SW480 (cell line): ENCODE data around the gene DNAH7.
"Not testable (repeated sequence)": the region's sequence is repeated elsewhere in the genome, so short reads cannot be mapped to it uniquely, and the experiment has no call there.

Experiments
- DNase-seq: peaks from one replicate; pipeline ENCODE4 v3.0.0-alpha.2; 2016; ENCODE audit warnings: low spot score

The DNAH7 gene

GRCh38 chr2:196068271-196069209, at the start of gene DNAH7:
Gene DNAH7 (minus strand): TSS chr2:196068837. CDS start chr2:196068711, 126 bp downstream.
- DNase-seq, result peak; percentile 75

DNA sequence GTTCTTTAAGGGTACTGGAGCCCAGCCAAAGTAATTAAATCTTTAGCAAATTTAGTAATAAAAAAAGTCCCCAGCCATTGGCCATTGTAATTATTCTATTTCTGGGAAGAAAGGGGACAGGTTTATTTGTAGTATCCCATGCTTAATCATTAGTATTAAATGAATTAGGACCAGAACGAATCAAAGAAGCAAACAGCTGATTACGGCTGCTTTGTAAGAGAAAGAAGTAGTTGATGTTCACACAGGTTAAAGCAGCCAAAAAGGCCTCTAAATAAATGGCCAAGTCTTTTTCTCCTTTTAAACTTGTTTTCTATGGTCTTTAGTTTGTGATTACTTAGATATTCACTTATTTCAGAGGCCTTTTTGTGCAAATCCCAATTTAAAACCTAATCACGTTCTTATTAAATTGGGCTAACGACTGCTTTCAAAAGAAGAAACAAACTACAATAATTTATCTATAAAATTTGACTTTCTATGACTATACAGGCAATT, 48.6 kb upstream of the DNAH7 start:
- no peak for DNase-seq

DNA sequence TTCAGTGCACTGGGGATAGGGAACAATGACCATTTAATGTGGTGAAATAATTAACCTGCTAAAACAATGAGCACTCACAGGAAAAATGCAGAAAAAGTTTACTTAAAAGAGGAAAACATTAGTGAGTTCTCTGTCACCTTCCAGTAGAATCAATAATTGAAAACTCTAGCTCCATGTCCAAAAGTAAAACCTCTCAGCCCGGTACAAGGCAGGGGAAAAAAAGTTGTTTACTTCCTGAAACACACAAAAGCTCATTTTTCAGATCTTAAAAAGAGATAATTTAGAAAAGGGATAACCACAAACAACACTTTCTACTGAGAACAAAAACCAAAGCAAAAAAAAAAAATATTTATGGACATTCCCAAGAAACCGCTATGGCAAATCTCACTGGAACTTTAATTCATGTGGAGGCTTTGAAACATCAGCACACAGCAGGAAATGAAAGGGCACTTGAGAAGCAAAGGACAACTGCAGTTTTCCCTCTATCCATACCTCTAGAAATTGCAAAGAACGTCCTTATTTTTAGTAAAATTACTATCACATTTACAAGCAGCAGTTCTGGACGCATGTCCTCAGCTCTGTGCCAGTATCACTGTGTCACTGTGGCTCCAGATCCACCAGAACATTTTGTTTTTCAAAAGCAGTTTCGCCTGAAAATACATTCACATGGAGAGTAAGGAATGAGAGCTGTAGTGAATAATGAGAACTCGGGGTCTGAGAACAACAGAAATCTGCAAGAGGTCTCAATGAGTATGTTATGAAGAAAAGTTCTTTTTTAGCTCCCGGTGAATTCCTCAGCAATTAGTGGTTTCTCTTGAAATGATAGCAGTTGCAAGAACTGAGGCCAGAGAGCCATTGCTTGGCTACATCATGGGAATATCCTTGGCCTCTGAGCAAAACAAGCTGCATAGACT, 44.7 kb upstream of the DNAH7 start:
- DNase-seq, result peak; percentile 38

- peak; percentile 17 for DNase-seq
Measured at GRCh38 chr2:196112418-196113034, 43.9 kb upstream of the DNAH7 start.

- DNase-seq, result no peak
Measured at GRCh38 chr2:196108604-196109003, 40.0 kb upstream of the DNAH7 start.

GRCh38 chr2:196105951-196106350, 37.3 kb upstream of the DNAH7 start:
- DNase-seq, result no peak

GRCh38 chr2:196104066-196104465, 35.4 kb upstream of the DNAH7 start:
- DNase-seq, result no peak

DNA sequence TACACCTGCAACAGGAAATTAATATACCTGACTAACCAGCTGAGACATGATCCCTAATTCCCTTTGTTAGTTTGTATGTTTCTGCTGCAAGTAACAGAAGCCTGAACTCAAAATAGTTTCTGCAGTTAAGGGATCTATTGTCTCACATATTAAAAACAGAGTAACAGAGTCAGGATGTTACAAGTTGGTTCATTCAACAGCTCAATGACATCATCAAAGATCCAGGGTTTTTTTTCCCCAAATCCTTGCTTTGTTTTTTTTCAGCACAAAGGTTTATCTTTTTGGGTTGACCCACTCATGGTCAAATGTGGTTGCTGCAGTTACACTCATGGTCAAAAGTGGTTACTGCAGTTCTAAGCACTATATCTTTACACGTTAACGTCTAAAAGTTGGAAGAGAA, 35.0 kb upstream of the DNAH7 start:
- DNase-seq, result no peak

GRCh38 chr2:196101325-196101991, 32.8 kb upstream of the DNAH7 start:
- DNase-seq, result no peak

GRCh38 chr2:196099916-196100315, 31.3 kb upstream of the DNAH7 start:
- no peak for DNase-seq

- no peak for DNase-seq
Measured at GRCh38 chr2:196097864-196098660, 29.4 kb upstream of the DNAH7 start.

DNA sequence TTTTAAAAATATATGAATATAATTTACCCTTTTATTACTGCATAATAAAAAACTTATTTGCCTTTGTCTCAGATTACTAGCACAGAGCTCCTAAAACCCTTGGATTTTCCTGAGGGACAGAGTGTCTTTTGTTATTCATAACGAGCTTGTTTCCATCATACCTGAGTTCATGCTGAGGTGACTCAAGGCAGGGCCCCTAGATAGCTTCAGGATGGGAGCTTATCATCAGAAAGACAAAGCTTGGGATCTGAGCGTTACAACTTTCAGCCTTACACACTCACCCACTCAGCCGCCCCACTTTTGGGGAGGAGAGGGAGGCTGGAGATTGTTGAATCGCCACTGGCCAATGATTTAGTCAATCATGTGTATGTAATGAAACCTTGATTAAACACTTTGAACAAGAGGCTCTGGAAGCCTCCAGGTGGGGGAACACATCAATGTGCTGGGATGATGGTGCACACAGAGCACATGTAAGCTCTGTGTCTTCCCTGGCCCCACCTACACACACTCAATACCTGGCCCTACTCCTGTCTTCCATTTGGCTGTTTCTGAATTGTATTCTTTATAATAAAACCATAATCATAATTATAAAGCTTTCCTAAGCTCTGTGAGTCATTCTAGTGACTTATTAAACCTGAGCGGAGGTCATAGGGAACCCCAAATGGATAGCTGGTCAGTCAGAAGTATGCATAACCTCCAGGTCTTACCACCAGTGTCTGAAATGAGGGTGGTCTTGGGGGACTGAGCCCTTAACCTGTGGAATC, 28.5 kb upstream of the DNAH7 start:
- no peak for DNase-seq

- DNase-seq, result no peak
Measured at GRCh38 chr2:196096264-196096663, 27.6 kb upstream of the DNAH7 start.

DNA sequence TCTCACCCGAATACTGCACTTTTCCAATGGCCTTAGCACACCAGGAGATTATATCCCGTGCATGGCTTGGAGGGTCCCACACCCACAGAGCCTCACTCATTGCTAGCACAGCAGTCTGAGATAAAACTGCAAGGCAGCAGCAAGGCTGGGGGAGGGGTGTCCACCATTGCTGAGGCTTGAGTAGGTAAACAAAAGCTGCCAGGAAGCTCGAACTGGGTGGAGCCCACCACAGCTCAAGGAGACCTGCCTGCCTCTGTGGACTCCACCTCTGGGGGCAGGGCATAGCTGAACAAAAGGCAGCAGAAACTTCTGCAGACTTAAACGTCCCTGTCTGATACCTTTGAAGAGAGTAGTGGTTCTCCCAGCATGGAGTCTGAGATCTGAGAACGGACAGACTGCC, 20.8 kb upstream of the DNAH7 start:
- DNase-seq, result not testable (repeated sequence)

- no peak for DNase-seq
Measured at GRCh38 chr2:196088203-196088602, 19.6 kb upstream of the DNAH7 start.

- DNase-seq, result no peak
Measured at GRCh38 chr2:196086517-196087368, 18.1 kb upstream of the DNAH7 start.

DNA sequence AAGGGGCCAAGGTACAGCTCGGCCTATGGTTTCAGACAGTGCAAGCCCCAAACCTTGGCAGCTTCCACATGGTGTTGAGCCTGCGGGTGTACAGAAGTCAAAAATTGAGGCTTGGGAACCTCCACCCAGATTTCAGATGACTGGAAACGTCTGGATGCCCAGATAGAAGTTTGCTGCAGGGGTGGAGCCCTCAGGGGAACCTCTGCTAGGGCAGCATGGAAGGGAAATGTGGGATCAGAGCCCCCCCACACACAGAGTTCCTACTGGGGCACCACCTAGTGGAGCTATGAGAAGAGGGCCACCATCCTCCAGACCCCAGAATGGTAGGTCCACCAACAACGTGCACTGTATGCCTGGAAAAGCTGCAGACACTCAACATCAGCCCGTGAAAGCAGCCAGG, 15.0 kb upstream of the DNAH7 start:
- no peak for DNase-seq

GRCh38 chr2:196080526-196080925, 11.9 kb upstream of the DNAH7 start:
- DNase-seq, result no peak

DNA sequence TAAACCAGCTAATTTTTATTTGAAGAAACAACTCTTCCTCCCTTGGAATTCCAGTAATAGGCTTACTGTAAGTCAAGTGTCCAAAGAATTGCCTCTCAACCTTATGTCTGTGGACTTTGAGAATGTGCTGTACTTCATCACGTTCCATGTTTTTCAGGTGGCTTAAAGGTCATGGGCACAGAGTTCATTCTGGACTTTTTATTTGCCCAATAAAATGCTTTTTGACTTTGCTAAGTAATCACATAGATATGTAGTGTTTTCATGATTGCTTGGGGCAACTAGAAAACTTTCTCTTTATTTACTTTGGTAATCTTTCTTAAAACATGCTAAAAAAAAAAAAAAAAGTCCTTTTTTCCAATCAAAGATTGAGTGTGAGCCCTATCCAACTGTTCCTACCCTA, 10.4 kb upstream of the DNAH7 start:
- DNase-seq, result no peak
